Effector memory CD8-positive, alpha-beta T cell (primary cell): ENCODE data around the gene CASQ2.

Source experiments
- ATAC-seq: fragments of 150-1000 bp; cut with Tn5 transposase; replicated peaks from 2 replicates; pipeline ENCODE4 v1.10.0; 2021; ENCODE audit warnings: mild to moderate bottlenecking, moderate library complexity
- DNase-seq, 3 experiments: peaks; one replicate each; pipeline ENCODE4 v3.0.0; 2021
- H3K27ac Mint-ChIP-seq, 2 donors: one replicate each; pipeline ENCODE4 v1.8.0; 2022; ENCODE audit warnings: mild to moderate bottlenecking in 2 of 2, mixed read lengths in 2 of 2, moderate library complexity in 2 of 2
- H3K27me3 Mint-ChIP-seq, 2 donors: one replicate each; pipeline ENCODE4 v1.8.0; 2022; ENCODE audit warnings: mixed read lengths in 2 of 2
- H3K36me3 Mint-ChIP-seq: one replicate; pipeline ENCODE4 v1.8.0; 2022; ENCODE audit warnings: mild to moderate bottlenecking, moderate library complexity, mixed read lengths; ENCODE audit not compliant: insufficient read depth
- H3K4me1 Mint-ChIP-seq, 2 donors: one replicate each; pipeline ENCODE4 v1.8.0; 2022; ENCODE audit warnings: low read depth in 2 of 2, mixed read lengths in 2 of 2
- H3K4me3 Mint-ChIP-seq, 2 donors: one replicate each; pipeline ENCODE4 v1.8.0; 2022; ENCODE audit warnings: mild to moderate bottlenecking in 2 of 2, mixed read lengths in 2 of 2, moderate library complexity in 2 of 2
- H3K9me3 Mint-ChIP-seq, 2 donors: one replicate each; pipeline ENCODE4 v1.8.0; 2022; ENCODE audit warnings: mixed read lengths in 2 of 2

The CASQ2 gene

GRCh38 chr1:115652236-115652788, 116.2 kb downstream of the CASQ2 start:
- Mint-ChIP-seq H3K27ac (no peak overlapping the region), H3K9me3 (no peaks in the 10 kb centered on the region), H3K27me3 (no peaks in the 10 kb centered on the region), H3K4me3 (no peak overlapping the region), H3K4me1 (peaks cover 8 to 14% of the 10 kb centered on the region in 2 donors), H3K36me3 (peaks cover 4% of the 10 kb centered on the region)
- DNase-seq, result no peak
- no peak for ATAC-seq

- no peaks in the 10 kb centered on the region for H3K27me3 Mint-ChIP-seq
- no peak for DNase-seq
- H3K4me1 Mint-ChIP-seq, result peaks cover 8 to 14% of the 10 kb centered on the region in 2 donors
- peaks cover 4% of the 10 kb centered on the region for H3K36me3 Mint-ChIP-seq
- H3K9me3 Mint-ChIP-seq, result no peaks in the 10 kb centered on the region
- no peak overlapping the region for H3K27ac Mint-ChIP-seq
- ATAC-seq, result no peak
- no peak overlapping the region for H3K4me3 Mint-ChIP-seq
These were observed 117.1 kb downstream of the CASQ2 start for GRCh38 chr1:115651391-115651790.

GRCh38 chr1:115650961-115651360, 117.6 kb downstream of the CASQ2 start:
- H3K27ac Mint-ChIP-seq, result no peak overlapping the region
- DNase-seq (no peak), ATAC-seq (no peak)
- H3K4me3 Mint-ChIP-seq, result no peak overlapping the region
- no peaks in the 10 kb centered on the region for H3K9me3 Mint-ChIP-seq
- peaks cover 4% of the 10 kb centered on the region for H3K36me3 Mint-ChIP-seq
- H3K27me3 Mint-ChIP-seq, result no peaks in the 10 kb centered on the region
- H3K4me1 Mint-ChIP-seq, result peaks cover 8 to 14% of the 10 kb centered on the region in 2 donors
